Measurements from ENCODE around the gene MRRF.

Gene MRRF, protein sequence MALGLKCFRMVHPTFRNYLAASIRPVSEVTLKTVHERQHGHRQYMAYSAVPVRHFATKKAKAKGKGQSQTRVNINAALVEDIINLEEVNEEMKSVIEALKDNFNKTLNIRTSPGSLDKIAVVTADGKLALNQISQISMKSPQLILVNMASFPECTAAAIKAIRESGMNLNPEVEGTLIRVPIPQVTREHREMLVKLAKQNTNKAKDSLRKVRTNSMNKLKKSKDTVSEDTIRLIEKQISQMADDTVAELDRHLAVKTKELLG

DNA sequence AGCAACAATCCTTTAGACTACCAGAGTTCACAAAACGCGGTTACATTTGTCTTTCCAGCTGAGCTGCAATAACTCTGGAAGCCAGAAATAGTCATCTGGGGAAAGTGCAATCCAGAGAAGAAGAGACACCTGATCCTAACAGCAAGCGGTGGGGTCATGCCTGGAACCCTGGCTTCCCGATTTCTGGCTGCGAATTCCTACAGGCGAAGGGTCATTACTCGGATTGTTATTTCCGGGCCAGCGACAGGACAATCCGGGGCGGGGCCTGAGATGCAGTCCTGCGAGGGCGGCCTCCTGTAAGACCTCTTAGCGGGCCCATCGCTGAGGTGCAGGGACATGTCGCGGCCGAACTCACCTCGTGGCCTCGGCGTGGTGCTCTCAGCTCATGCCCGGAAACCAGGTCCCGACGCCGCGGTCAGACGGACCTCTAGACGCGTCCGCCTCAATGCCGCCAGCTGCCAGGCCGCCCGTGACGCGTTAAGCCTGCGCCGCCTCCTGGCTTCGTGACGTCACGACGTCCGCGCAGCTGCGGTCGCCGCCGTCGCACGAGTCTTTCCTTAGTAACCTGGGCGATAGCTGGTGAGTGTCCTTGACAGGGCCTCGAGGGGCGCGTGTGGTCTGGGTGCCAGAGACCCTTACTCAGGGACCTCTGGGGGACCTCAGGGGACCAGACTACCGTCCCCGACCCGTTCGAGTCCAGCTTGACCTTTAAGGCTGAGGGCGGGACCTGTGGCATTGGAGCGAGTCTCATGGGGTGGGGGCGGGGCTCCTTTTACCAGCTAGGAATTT, at the start of gene MRRF, which contains the start of gene RBM18:
MRRF (plus strand) TSS at position 523 of the 789 bp plus-strand sequence. CDS start 6,010 bp downstream, outside the sequence.
RBM18 (minus strand) TSS at position 481 of the 789 bp plus-strand sequence. CDS start 3,348 bp downstream, outside the sequence.
- H3K4me3 ChIP-seq (ENCODE audit: low read depth in 1 of 2, low read length in 2 of 2), result peak within 1 kb of the TSS; percentile 82 to 95
- peaks cover 46% of the 10 kb centered on the region for H3K4me1 ChIP-seq (ENCODE audit: insufficient read depth, low read length)
- H3K27ac ChIP-seq (ENCODE audit: low read depth, low read length), result peak within 1 kb of the TSS; percentile 74
- no peaks in the 10 kb centered on the region for H3K9me3 ChIP-seq (ENCODE audit: low read length)
- H3K36me3 ChIP-seq (ENCODE audit: insufficient read depth, low read length), result peaks cover 18% of the 10 kb centered on the region
- peak within 1 kb of the TSS; percentile 88 for H3K9ac ChIP-seq (ENCODE audit: low read length)
- H3K27me3 ChIP-seq (ENCODE audit: control insufficient read depth in 1 of 2, insufficient read depth in 2 of 2, low read length in 2 of 2), result no peaks in the 10 kb centered on the region

DNA sequence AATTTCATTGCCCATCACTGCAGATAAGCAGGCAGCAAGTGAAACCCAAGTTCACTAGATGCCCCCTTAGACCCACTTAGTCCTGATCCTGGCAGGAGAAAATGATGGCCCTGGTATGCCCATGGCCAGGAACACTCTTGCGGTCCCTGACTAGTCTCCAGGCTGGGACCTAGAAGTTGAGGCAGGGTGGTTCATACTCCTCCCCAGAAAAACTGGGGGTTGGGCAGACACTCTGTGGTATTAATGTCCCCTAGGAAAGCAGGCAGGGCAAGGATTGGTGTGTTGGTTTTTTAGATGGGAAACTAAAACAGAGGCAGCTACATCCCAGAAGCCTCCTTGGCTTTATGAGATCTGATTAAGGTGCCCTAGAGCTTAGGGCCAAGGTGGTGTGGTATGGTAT, 49.0 kb upstream of the MRRF start:
- Histone ChIP-seq H3K36me3 (ENCODE audit: insufficient read depth, low read length) (no peaks in the 10 kb centered on the region), H3K4me1 (ENCODE audit: insufficient read depth, low read length) (peaks cover 17% of the 10 kb centered on the region), H3K9ac (ENCODE audit: low read length) (no peak overlapping the region), H3K9me3 (ENCODE audit: low read length) (no peaks in the 10 kb centered on the region), H3K4me3 (ENCODE audit: low read depth in 1 of 2, low read length in 2 of 2) (no peak overlapping the region), H3K27me3 (ENCODE audit: control insufficient read depth in 1 of 2, insufficient read depth in 2 of 2, low read length in 2 of 2) (peaks cover 64 to 78% of the 10 kb centered on the region in 2 donors), H3K27ac (ENCODE audit: low read depth, low read length) (no peak overlapping the region)

DNA sequence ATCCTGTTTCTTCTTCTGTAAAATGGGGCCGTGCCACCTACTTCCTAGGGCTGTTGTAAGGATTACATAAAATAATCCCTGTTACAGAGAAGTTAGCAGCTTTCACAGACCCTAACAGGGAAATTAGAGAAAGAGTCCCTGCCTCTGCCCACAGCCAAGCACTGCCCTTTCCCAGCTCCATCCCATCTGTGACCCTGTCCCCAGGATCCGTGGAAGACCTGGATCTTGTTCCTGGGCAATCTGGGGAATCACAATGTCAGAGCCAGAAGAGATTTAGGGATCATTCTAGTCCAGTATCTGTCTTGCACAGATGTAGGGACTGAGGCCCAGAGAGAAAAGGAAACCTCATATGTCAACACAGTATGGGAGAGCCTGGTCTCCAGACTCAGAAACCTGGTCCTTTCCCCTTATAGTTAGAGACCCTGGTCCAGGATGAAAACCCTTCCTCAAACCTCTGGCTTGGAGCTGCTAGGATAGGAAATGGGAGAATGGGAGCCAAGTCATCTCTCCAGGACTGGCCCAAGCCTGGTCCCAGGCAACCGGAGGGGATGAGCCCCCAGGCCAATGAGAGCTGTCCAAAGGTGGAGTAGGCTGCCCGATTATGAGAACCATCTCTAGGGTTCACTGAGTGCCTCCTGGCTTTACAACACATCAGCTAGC, 48.4 kb upstream of the MRRF start:
- no peaks in the 10 kb centered on the region for H3K36me3 ChIP-seq (ENCODE audit: insufficient read depth, low read length)
- no peak overlapping the region for H3K9ac ChIP-seq (ENCODE audit: low read length)
- H3K4me3 ChIP-seq (ENCODE audit: low read depth in 1 of 2, low read length in 2 of 2), result no peak overlapping the region
- H3K27ac ChIP-seq (ENCODE audit: low read depth, low read length), result no peak overlapping the region
- H3K27me3 ChIP-seq (ENCODE audit: control insufficient read depth in 1 of 2, insufficient read depth in 2 of 2, low read length in 2 of 2), result peaks cover 70 to 84% of the 10 kb centered on the region in 2 donors
- no peaks in the 10 kb centered on the region for H3K9me3 ChIP-seq (ENCODE audit: low read length)
- H3K4me1 ChIP-seq (ENCODE audit: insufficient read depth, low read length), result peaks cover 17% of the 10 kb centered on the region

DNA sequence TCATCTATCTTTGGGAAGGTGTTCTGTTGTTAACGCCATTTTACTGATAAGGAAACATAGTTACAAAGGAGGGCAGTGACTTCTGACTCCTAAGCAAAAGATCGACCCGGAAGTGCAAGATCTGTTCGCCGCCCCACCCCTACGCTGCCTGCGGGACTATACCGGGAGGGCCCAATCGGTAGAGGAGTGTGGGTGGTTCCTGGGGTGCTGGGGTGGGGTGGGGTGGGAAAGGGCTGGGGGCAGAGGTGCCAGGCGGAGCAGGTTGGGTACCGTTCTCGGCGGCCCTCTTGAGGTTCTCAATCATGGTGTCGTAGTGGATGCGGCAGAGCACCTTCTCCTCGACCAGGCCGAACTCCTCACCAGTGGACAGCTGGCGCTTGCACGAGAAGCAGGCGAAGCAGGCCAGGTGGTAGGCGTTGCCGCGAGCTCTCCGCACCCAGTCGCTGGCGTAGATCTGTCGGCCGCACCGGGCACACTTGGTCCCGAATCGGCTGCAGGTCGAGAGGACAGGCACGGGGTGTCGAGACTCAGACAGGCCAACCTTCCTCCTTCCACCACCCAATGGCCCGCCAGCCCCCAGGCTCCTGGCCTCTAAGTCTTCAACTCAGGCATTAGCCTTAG, 47.8 kb upstream of the MRRF start:
- Histone ChIP-seq H3K9ac (ENCODE audit: low read length) (no peak overlapping the region), H3K9me3 (ENCODE audit: low read length) (no peaks in the 10 kb centered on the region), H3K27me3 (ENCODE audit: control insufficient read depth in 1 of 2, insufficient read depth in 2 of 2, low read length in 2 of 2) (peaks cover 71 to 90% of the 10 kb centered on the region in 2 donors), H3K4me3 (ENCODE audit: low read depth in 1 of 2, low read length in 2 of 2) (no peak overlapping the region), H3K4me1 (ENCODE audit: insufficient read depth, low read length) (peaks cover 17% of the 10 kb centered on the region), H3K27ac (ENCODE audit: low read depth, low read length) (no peak overlapping the region), H3K36me3 (ENCODE audit: insufficient read depth, low read length) (no peaks in the 10 kb centered on the region)

DNA sequence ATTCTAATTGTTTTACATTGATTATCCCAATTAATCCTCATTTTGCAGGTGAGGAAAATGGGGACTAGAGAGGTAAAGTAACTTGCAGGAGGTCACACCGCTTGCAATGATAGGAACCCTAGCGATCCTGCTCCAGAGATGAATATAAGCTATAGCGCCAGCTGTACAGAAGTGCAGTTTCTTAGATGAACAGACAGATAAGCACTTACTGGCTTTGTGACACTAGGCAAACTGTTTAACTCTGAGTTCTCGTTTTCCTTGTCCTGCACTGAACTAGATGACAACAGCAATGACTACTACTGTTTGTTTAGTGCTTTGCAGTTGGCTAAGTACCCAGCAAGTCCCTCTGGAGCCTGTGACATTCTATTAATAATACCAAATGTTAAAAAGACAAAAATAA, 47.0 kb upstream of the MRRF start:
- Histone ChIP-seq H3K36me3 (ENCODE audit: insufficient read depth, low read length) (no peaks in the 10 kb centered on the region), H3K27ac (ENCODE audit: low read depth, low read length) (no peak overlapping the region), H3K27me3 (ENCODE audit: control insufficient read depth in 1 of 2, insufficient read depth in 2 of 2, low read length in 2 of 2) (peaks cover 70 to 95% of the 10 kb centered on the region in 2 donors), H3K9me3 (ENCODE audit: low read length) (no peaks in the 10 kb centered on the region), H3K4me1 (ENCODE audit: insufficient read depth, low read length) (peaks cover 17% of the 10 kb centered on the region), H3K4me3 (ENCODE audit: low read depth in 1 of 2, low read length in 2 of 2) (no peak overlapping the region), H3K9ac (ENCODE audit: low read length) (no peak overlapping the region)

DNA sequence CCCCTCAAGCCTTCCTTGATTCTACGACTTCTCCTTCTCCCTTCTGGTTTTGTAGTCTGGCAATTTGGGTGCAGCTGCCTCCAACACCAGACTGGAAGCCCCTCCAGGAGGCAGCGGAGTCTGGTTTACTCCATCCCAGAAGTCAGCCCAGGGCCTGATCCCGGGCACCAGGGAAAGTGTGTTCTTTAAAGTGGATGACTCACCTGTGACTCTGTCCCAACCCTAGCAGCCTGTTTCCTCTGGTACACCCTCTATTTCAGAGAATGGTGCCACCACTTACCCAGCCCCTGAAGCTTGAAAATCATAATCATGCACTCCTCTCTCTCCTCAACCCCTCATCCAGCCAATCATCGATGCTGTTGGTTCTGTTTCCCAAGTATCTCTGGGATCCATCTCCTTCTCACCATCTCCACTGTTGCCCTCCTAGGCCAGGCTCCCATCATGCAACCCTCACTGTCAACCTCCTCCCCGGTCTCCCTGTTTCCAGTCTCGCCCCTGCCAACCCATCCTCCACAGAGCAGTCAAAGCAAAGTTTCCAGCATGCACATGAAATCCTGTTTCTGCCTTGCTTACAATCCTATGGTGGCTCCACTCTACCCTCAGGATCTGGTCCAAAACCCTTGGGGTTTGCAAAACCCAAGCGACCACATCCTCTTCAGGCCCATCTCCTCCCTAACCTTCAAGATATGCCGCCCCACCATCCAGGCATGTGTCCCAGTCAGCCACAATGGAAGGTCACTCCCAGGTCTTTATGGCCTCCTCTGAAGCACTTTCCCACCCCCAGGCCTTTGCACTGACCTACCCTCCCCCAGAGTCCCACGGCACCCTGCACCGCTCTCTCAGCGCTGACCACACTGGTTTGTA, 46.4 kb upstream of the MRRF start:
- no peaks in the 10 kb centered on the region for H3K36me3 ChIP-seq (ENCODE audit: insufficient read depth, low read length)
- H3K4me1 ChIP-seq (ENCODE audit: insufficient read depth, low read length), result peaks cover 17% of the 10 kb centered on the region
- H3K9me3 ChIP-seq (ENCODE audit: low read length), result no peaks in the 10 kb centered on the region
- no peak overlapping the region for H3K4me3 ChIP-seq (ENCODE audit: low read depth in 1 of 2, low read length in 2 of 2)
- H3K9ac ChIP-seq (ENCODE audit: low read length), result no peak overlapping the region
- peaks cover 63 to 95% of the 10 kb centered on the region in 2 donors for H3K27me3 ChIP-seq (ENCODE audit: control insufficient read depth in 1 of 2, insufficient read depth in 2 of 2, low read length in 2 of 2)
- H3K27ac ChIP-seq (ENCODE audit: low read depth, low read length), result no peak overlapping the region

DNA sequence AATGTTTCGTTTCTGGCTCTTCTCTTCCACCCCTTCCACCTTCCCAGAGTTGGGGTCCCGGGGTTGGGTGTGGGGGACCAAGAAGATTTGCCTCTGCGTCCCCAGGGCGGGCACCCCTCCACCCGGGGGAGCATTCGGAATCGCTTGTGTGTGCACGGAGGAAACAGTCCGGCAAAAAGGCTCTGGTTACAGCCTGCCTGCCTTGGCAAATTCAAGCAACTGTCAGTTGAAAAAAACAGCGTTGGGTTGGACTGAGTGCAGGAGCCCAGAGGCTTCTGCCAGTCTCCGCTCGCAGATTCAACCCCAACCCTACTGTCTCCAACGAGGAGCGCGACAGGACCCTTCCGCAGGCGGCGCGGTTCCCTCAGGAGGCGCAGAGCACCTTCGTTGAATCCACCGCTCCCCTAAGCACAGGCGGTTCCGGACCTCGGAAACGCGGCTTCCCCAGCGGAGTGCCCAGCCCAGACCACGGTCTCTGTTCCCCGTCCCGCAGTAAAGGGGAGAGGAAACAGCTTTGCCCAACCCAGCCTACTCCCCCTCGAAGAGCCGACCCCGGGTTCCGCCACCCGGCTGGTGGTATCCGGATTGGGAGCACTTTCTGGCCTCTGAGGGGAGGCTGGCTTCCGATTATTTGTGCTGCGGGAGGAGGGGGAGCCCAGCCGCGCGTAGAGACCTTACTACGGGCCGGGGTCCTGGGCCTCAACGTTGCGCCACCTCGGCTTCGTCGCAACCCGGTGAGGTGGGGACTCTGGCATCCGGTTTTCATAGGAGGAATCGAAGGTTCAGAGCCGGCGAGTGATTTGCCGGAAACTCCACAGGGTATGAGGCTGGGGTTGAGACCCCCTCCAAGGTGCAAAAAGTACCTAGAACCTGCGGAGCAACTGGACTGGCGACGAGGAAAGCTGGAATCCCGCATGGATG, 45.5 kb upstream of the MRRF start:
- peaks cover 66 to 93% of the 10 kb centered on the region in 2 donors for H3K27me3 ChIP-seq (ENCODE audit: control insufficient read depth in 1 of 2, insufficient read depth in 2 of 2, low read length in 2 of 2)
- no peaks in the 10 kb centered on the region for H3K36me3 ChIP-seq (ENCODE audit: insufficient read depth, low read length)
- H3K9me3 ChIP-seq (ENCODE audit: low read length), result no peaks in the 10 kb centered on the region
- H3K27ac ChIP-seq (ENCODE audit: low read depth, low read length), result no peak overlapping the region
- peak overlapping the region; percentile 6 to 33 for H3K4me3 ChIP-seq (ENCODE audit: low read depth in 1 of 2, low read length in 2 of 2)
- no peak overlapping the region for H3K9ac ChIP-seq (ENCODE audit: low read length)
- peaks cover 17% of the 10 kb centered on the region for H3K4me1 ChIP-seq (ENCODE audit: insufficient read depth, low read length)

DNA sequence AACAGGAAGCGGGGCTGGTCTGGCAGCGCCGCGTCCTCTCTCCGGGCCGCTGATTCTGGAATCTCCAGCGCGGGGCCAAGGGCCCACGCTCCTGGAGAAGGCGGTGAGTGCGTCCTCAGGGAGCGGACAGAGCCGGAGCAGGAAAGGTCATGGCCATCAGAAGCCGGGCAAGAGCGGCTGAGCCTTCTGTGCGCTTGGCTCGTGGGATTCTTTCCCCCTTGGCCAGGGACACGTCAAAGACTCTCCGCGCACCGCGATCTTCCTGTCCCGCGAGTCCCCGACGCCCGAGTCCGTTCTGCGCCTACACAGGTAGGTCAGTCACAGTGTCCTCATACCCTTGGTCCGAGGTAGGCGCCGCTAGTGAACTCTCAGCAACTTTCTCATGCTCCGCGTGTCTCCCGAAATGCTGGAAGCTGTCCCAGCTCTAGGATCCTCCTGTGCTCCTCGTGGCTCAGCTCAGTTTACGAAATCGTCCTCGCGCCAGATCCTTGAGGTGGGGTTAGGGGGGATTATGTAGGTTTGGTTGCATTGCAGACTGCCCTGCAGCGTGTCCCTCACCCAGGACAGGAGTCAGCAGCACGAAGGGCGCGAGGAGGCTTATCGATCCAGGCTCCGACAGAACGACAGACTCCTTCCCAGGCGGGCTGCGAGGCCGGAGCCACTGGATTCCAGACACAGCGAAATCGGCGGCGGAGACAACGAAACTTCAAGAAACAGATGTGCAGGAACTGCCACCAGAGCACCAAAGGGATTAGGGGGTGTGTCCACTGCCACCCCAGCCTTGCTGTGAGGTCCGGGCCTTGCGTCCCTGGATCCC, 44.6 kb upstream of the MRRF start:
- H3K9ac ChIP-seq (ENCODE audit: low read length), result no peak overlapping the region
- peaks cover 67 to 95% of the 10 kb centered on the region in 2 donors for H3K27me3 ChIP-seq (ENCODE audit: control insufficient read depth in 1 of 2, insufficient read depth in 2 of 2, low read length in 2 of 2)
- no peak overlapping the region for H3K27ac ChIP-seq (ENCODE audit: low read depth, low read length)
- H3K4me3 ChIP-seq (ENCODE audit: low read depth in 1 of 2, low read length in 2 of 2), result peak overlapping the region in 1 of 2 donors; percentile 33
- H3K4me1 ChIP-seq (ENCODE audit: insufficient read depth, low read length), result peaks cover 17% of the 10 kb centered on the region
- H3K9me3 ChIP-seq (ENCODE audit: low read length), result no peaks in the 10 kb centered on the region
- no peaks in the 10 kb centered on the region for H3K36me3 ChIP-seq (ENCODE audit: insufficient read depth, low read length)

DNA sequence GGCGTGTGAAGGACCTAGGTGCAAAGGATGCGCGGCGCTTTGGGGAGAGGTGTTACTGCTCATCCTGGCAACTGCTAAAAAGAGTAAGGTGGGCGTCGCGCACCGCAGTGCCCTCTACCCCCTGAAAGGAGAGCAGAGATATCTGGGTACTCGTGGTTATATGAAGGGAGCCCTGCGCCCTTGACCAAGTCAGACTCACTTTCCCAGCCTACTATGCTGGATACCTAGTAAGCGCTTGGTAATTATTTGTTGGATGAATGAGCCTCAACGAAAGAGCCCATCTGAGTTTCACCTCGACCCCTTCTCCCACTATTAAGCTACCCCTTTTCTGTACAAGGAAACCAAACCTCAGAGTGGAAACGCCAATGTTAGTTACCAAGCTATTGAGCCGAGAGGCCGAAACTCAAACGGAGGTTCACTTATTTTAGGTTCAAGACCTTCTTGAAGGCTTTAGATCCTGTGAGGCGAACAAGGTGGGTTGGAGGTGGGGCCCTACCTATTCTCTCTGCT, 44.0 kb upstream of the MRRF start:
- H3K4me1 ChIP-seq (ENCODE audit: insufficient read depth, low read length), result peaks cover 20% of the 10 kb centered on the region
- H3K4me3 ChIP-seq (ENCODE audit: low read depth in 1 of 2, low read length in 2 of 2), result no peak overlapping the region
- no peaks in the 10 kb centered on the region for H3K36me3 ChIP-seq (ENCODE audit: insufficient read depth, low read length)
- no peaks in the 10 kb centered on the region for H3K9me3 ChIP-seq (ENCODE audit: low read length)
- H3K27me3 ChIP-seq (ENCODE audit: control insufficient read depth in 1 of 2, insufficient read depth in 2 of 2, low read length in 2 of 2), result peaks cover 66 to 95% of the 10 kb centered on the region in 2 donors
- H3K9ac ChIP-seq (ENCODE audit: low read length), result no peak overlapping the region
- no peak overlapping the region for H3K27ac ChIP-seq (ENCODE audit: low read depth, low read length)
